A549 (cell line): ENCODE data around the gene DDX47. TPM values are rescaled to one million over a fixed set of nuclear protein-coding genes. Genes with fewer than 3 reads are reported as not detected.

ENCODE experiments used
- ATAC-seq, 2 experiments: fragments of 200-7000 bp in 1 of 2; fragments of >200 bp in 1 of 2; cut with Nextera tagmentation in 1 of 2; cut with Tn5 transposase in 1 of 2; 3 replicates each; pipeline versions ENCODE4 v1.8.0 to v1.9.1; 2018 to 2020; ENCODE audit warnings: mild to moderate bottlenecking in 1 of 2, moderate library complexity in 1 of 2
- CTCF ChIA-PET: fragments of 300-600 bp; sonication (Branson Sonifier 250); formaldehyde crosslinking; extraction: SDS; loops from one replicate; lab custom pipeline; 2021; ENCODE audit warnings: antibody characterized with exemption, inconsistent platforms; lab: Yijun Ruan, JAX
- POLR2A ChIA-PET: fragments of 350-600 bp; formaldehyde crosslinking; extraction: SDS; loops from one replicate; lab custom pipeline; 2021; ENCODE audit warnings: antibody characterized with exemption, inconsistent platforms; lab: Yijun Ruan, JAX
- DNase-seq, 2 experiments: peaks; one replicate each; pipeline versions ENCODE4 v3.0.0 to v3.0.0-alpha.2; 2011 to 2016; ENCODE audit warnings: low read depth in 1 of 2, low spot score in 1 of 2
- FAIRE-seq: peaks from 2 replicates; lab custom pipeline; 2011; peaks lifted over from hg19 to GRCh38; lab: Jason Lieb, UNC
- H3K27ac ChIP-seq, 2 experiments: fragments of >200 bp; sonication (Bioruptor Twin); formaldehyde crosslinking; 3 replicates each; pipeline ENCODE4 v1.5.1; 2016 to 2017
- H3K4me1 ChIP-seq: fragments of >200 bp; sonication (Bioruptor Twin); formaldehyde crosslinking; 3 replicates; pipeline ENCODE4 v1.6.1; 2016
- H3K4me2 ChIP-seq: fragments of >200 bp; sonication (Bioruptor Twin); formaldehyde crosslinking; 3 replicates; pipeline ENCODE4 v1.6.1; 2016
- H3K4me3 ChIP-seq: fragments of >200 bp; sonication (Bioruptor Twin); formaldehyde crosslinking; 3 replicates; pipeline ENCODE4 v1.5.1; 2016
- H3K9me3 ChIP-seq: fragments of >200 bp; sonication (Bioruptor Twin); formaldehyde crosslinking; 3 replicates; pipeline ENCODE4 v1.6.1; 2016
- BHLHE40 ChIP-seq: IDR thresholded peaks from 2 replicates; pipeline ENCODE4 v1.6.1; 2012; ENCODE audit warnings: low read depth, low read length, inconsistent platforms
- CBX2 ChIP-seq: fragments of 200-600 bp; sonication (generic); IDR thresholded peaks from 2 replicates; pipeline ENCODE4 v1.6.1; 2016; ENCODE audit warnings: low read depth, mild to moderate bottlenecking, borderline replicate concordance
- CBX8 ChIP-seq: fragments of 200-600 bp; sonication (generic); IDR thresholded peaks from 2 replicates; pipeline ENCODE4 v1.6.1; 2016
- CEBPB ChIP-seq, 2 experiments: fragments of >200 bp in 1 of 2; sonication (Bioruptor Twin) in 1 of 2; formaldehyde crosslinking in 1 of 2; IDR thresholded peaks; 2 replicates each; pipeline ENCODE4 v1.6.1; 2012 to 2016
- CHD2 ChIP-seq: fragments of 150-350 bp; IDR thresholded peaks from 2 replicates; pipeline ENCODE4 v1.6.1; 2014; ENCODE audit warnings: low read length; ENCODE audit not compliant: partially characterized antibody
- EP300 ChIP-seq, 2 experiments: fragments of >200 bp; sonication (Bioruptor Twin); formaldehyde crosslinking; IDR thresholded peaks; 2 replicates in 1 of 2; 3 replicates in 1 of 2; pipeline ENCODE4 v1.6.1; 2016 to 2017
- GATA3 ChIP-seq: IDR thresholded peaks from 2 replicates; pipeline ENCODE4 v1.6.1; 2012; ENCODE audit warnings: borderline replicate concordance
- HDAC2 ChIP-seq: fragments of 200-600 bp; sonication (generic); IDR thresholded peaks from 2 replicates; pipeline ENCODE4 v1.6.1; 2016
- HOXA7 ChIP-seq: fragments of 250-450 bp; sonication (Bioruptor Pico); IDR thresholded peaks from 2 replicates; pipeline ENCODE4 v1.5.0; 2020; ENCODE audit warnings: mild to moderate bottlenecking, moderate library complexity
- HOXB13 ChIP-seq: fragments of 250-450 bp; sonication (Bioruptor Pico); IDR thresholded peaks from 2 replicates; pipeline ENCODE4 v1.5.0; 2020; ENCODE audit warnings: low read depth, mild to moderate bottlenecking, moderate library complexity
- HOXB5 ChIP-seq: fragments of 250-450 bp; sonication (Bioruptor Pico); IDR thresholded peaks from 2 replicates; pipeline ENCODE4 v1.5.0; 2020; ENCODE audit warnings: mild to moderate bottlenecking, moderate library complexity
- JUN ChIP-seq, 2 experiments: fragments of >200 bp; sonication (Bioruptor Twin); formaldehyde crosslinking; IDR thresholded peaks; 2 replicates in 1 of 2; 3 replicates in 1 of 2; pipeline ENCODE4 v1.6.1; 2016 to 2017
- JUNB ChIP-seq: fragments of >200 bp; sonication (Bioruptor Twin); formaldehyde crosslinking; IDR thresholded peaks from 2 replicates; pipeline ENCODE4 v1.6.1; 2016
- MAFK ChIP-seq: fragments of 450-650 bp; IDR thresholded peaks from 2 replicates; pipeline ENCODE4 v1.6.1; 2014; ENCODE audit not compliant: partially characterized antibody
- MYC ChIP-seq: IDR thresholded peaks from 2 replicates; pipeline ENCODE4 v1.6.1; 2012; ENCODE audit warnings: mild to moderate bottlenecking, inconsistent platforms, low read length, improper control_type of control experiment, borderline replicate concordance
- PHF8 ChIP-seq: fragments of 200-600 bp; sonication (generic); IDR thresholded peaks from 2 replicates; pipeline ENCODE4 v1.6.1; 2016; ENCODE audit warnings: low read depth, mild to moderate bottlenecking, antibody characterized with exemption, moderate library complexity, borderline replicate concordance
- POLR2A ChIP-seq: IDR thresholded peaks from 2 replicates; pipeline ENCODE4 v1.6.1; 2012; ENCODE audit warnings: mild to moderate bottlenecking, low read length
- POLR2AphosphoS2 ChIP-seq: conservative IDR thresholded peaks from 2 replicates; pipeline ENCODE4 v1.6.1; 2012; ENCODE audit warnings: low read length, improper control_type of control experiment, inconsistent platforms
- RAD21 ChIP-seq, 2 experiments: fragments of >200 bp in 1 of 2; sonication (Bioruptor Twin) in 1 of 2; formaldehyde crosslinking in 1 of 2; IDR thresholded peaks in 1 of 2; conservative IDR thresholded peaks in 1 of 2; 2 replicates in 1 of 2; 3 replicates in 1 of 2; pipeline ENCODE4 v1.6.1; 2012 to 2018; ENCODE audit warnings: inconsistent platforms in 1 of 2
- RCOR1 ChIP-seq: fragments of 150-350 bp; IDR thresholded peaks from 2 replicates; pipeline ENCODE4 v1.6.1; 2014; ENCODE audit warnings: antibody characterized with exemption, low read length, low read depth
- RFX5 ChIP-seq: fragments of 450-650 bp; IDR thresholded peaks from 2 replicates; pipeline ENCODE4 v1.7.1; 2014; ENCODE audit warnings: antibody characterized with exemption, mild to moderate bottlenecking, moderate library complexity
- SMC3 ChIP-seq: fragments of >200 bp; sonication (Bioruptor Twin); formaldehyde crosslinking; IDR thresholded peaks from 3 replicates; pipeline ENCODE4 v1.6.1; 2018; ENCODE audit warnings: inconsistent platforms
- TFCP2L1 ChIP-seq: fragments of 250-450 bp; sonication (Bioruptor Pico); IDR thresholded peaks from 2 replicates; pipeline ENCODE4 v1.5.0; 2021; ENCODE audit warnings: mild to moderate bottlenecking
- ZC3H11A ChIP-seq: fragments of 450-650 bp; IDR thresholded peaks from 2 replicates; pipeline ENCODE4 v1.6.1; 2014; ENCODE audit warnings: antibody characterized with exemption, mild to moderate bottlenecking
- ZNF302 ChIP-seq: fragments of 250-450 bp; sonication (Bioruptor Pico); IDR thresholded peaks from 2 replicates; pipeline ENCODE4 v1.9.0; 2021; ENCODE audit warnings: inconsistent platforms, mild to moderate bottlenecking, moderate library complexity
- WGBS: methylation state at CpG from one replicate; pipeline ENCODE4 v1.1.6; 2017; ENCODE audit errors: missing lambda C conversion rate; 5-methylcytosine and 5-hydroxymethylcytosine counted together
- polyA plus RNA-seq, 4 experiments: library from polyadenylated mRNA; depleted of rRNA in 3 of 4; stranded (reverse); fragments of >200 nt; fragmentation: RNase III in 1 of 4; extraction: RNeasy Plus Mini Kit Qiagen cat#74134 plus additional on column Dnase treatment in 1 of 4; gene quantifications; 2 replicates in 3 of 4; 3 replicates in 1 of 4; pipeline ENCODE4 v1.2.3, GENCODE V29; 2011 to 2017
- TF ChIP-seq, protein P1 (sequence below): fragments of 150-350 bp; IDR thresholded peaks from 2 replicates; pipeline ENCODE4 v1.6.1; 2014; ENCODE audit warnings: low read depth, mild to moderate bottlenecking, low read length
- TF ChIP-seq, protein P2 (sequence below): IDR thresholded peaks from 2 replicates; pipeline ENCODE4 v1.6.1; 2012
- TF ChIP-seq, protein P3 (sequence below): IDR thresholded peaks from 2 replicates; pipeline ENCODE4 v1.6.1; 2012
- TF ChIP-seq, protein P4 (sequence below): fragments of 250-450 bp; sonication (Bioruptor Pico); IDR thresholded peaks from 2 replicates; pipeline ENCODE4 v1.5.0; 2020; ENCODE audit warnings: low read depth, mild to moderate bottlenecking, moderate library complexity
- TF ChIP-seq, protein P5 (sequence below): IDR thresholded peaks from 2 replicates; pipeline ENCODE4 v1.6.1; 2012; ENCODE audit warnings: low read depth, borderline replicate concordance
- TF ChIP-seq, protein P6 (sequence below): fragments of >200 bp; sonication (Bioruptor Twin); formaldehyde crosslinking; IDR thresholded peaks from 3 replicates; pipeline ENCODE4 v1.5.1; 2016
- TF ChIP-seq, protein P7 (sequence below): fragments of 250-450 bp; sonication (Bioruptor Pico); IDR thresholded peaks from 2 replicates; pipeline ENCODE4 v1.5.0; 2021; ENCODE audit warnings: mild to moderate bottlenecking, moderate library complexity, borderline replicate concordance

Gene DDX47
- polyA plus RNA-seq, 2 of the 4 experiments (the other 2 are of a cell fraction) = 81.6 to 144 TPM

DNA sequence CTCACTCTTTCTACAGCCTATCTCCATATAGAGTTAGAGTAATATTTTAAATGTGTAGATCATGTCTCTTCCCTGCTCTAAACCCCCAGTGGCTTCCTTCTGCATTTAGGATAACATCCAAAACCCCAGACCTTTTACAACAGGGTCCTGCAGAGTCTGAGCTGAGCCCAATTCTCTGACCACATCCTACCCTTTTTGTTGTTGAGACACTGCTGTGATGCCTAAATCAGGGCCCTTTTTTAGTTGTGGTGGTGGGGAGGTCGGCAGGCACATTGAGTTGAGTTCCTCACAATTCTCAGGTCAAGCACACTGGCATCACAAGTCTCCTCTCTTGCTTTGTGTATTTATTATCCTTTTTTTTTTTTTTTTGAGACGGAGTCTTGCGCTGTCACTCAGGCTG, 1.8 kb upstream of the DDX47 start:
- Histone ChIP-seq H3K9me3 (no peaks in the 10 kb centered on the region), H3K4me1 (peaks cover 60% of the 10 kb centered on the region), H3K27ac (peak overlapping the region in 1 of 2 experiments; percentile 35; a peak in 1 of 6 replicates), H3K4me2 (no peak overlapping the region), H3K4me3 (no peak overlapping the region)
- ATAC-seq = no peak
- no peak for DNase-seq
- ChIA-PET CTCF (interaction anchor here (0.6 to 6.3 kb wide), 13 partner anchors 9 to 171 kb away, joined by 3 to 80 read pairs (median 31); partner anchors contain the start of gene GPRC5A), POLR2A (no interaction called here)
- no peak for TF ChIP-seq GATA3
- no peak for FAIRE-seq
- 84% methylated on average over 3 of the region's 3 CpGs for WGBS

DNA sequence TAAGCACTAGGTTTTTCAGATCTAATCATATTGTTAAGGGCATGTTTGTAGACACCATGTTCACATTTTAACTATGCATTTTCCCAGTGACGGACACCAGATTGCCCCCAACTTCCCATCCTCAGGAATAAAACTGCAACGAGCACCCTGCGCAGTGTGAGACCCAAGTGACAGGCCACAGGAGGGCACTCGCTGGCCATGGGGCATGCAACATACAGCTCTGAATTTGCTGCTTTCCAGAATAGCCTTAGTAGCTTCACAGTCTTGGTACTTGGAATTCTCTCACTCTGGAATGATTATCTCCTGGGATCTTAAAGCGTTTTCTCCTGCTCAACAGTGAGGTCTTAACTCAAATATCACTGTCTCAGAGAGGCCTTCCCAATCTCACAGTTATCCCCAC, 972 bp upstream of the DDX47 start:
- Histone ChIP-seq H3K4me1 (peaks cover 55% of the 10 kb centered on the region), H3K4me2 (peak overlapping the region; percentile 67), H3K4me3 (no peak overlapping the region), H3K27ac (peak overlapping the region; percentile 90 to 92), H3K9me3 (no peaks in the 10 kb centered on the region)
- ChIA-PET CTCF (interaction anchor here (0.6 to 6.3 kb wide), 46 partner anchors 9 to 412 kb away, joined by 3 to 80 read pairs (median 4); partner anchors contain the start of genes APOLD1 and GPRC5A), POLR2A (interaction anchor here (1.1 to 2.6 kb wide), 3 partner anchors 8 to 79 kb away, joined by 5 to 18 read pairs (median 13); partner anchors contain the start of gene GPRC5A)
- DNase-seq = peak; percentile 59 to 81
- FAIRE-seq = no peak
- 39% methylated on average over 5 of the region's 5 CpGs for WGBS
- peak; percentile 89 to 90 for ATAC-seq
- TF ChIP-seq POLR2AphosphoS2 = no peak
- no peak for TF ChIP-seq TFCP2L1 (CRISPR knock-in tag)
- TF ChIP-seq HOXA7 (CRISPR knock-in tag) = no peak
- no peak for TF ChIP-seq RFX5
- TF ChIP-seq GATA3 = no peak
- no peak for TF ChIP-seq HOXB5 (CRISPR knock-in tag)
- no peak for TF ChIP-seq MYC
- no peak for TF ChIP-seq ZNF302 (CRISPR knock-in tag)
- TF ChIP-seq HDAC2 = no peak
- no peak for TF ChIP-seq ZC3H11A
- TF ChIP-seq, protein P1, sequence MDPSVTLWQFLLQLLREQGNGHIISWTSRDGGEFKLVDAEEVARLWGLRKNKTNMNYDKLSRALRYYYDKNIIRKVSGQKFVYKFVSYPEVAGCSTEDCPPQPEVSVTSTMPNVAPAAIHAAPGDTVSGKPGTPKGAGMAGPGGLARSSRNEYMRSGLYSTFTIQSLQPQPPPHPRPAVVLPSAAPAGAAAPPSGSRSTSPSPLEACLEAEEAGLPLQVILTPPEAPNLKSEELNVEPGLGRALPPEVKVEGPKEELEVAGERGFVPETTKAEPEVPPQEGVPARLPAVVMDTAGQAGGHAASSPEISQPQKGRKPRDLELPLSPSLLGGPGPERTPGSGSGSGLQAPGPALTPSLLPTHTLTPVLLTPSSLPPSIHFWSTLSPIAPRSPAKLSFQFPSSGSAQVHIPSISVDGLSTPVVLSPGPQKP = no peak
- TF ChIP-seq JUN (IDR thresholded peaks at IDR 0.05) = no peak
- TF ChIP-seq PHF8 = no peak
- TF ChIP-seq, protein P2, sequence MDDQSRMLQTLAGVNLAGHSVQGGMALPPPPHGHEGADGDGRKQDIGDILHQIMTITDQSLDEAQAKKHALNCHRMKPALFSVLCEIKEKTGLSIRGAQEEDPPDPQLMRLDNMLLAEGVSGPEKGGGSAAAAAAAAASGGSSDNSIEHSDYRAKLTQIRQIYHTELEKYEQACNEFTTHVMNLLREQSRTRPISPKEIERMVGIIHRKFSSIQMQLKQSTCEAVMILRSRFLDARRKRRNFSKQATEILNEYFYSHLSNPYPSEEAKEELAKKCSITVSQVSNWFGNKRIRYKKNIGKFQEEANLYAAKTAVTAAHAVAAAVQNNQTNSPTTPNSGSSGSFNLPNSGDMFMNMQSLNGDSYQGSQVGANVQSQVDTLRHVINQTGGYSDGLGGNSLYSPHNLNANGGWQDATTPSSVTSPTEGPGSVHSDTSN = no peak
- no peak for TF ChIP-seq BHLHE40
- TF ChIP-seq CEBPB (IDR thresholded peaks at IDR 0.05) = no peak
- TF ChIP-seq SMC3 = peak; percentile 84
- TF ChIP-seq CBX2 = no peak
- TF ChIP-seq JUNB = no peak
- TF ChIP-seq MAFK = no peak
- no peak for TF ChIP-seq HOXB13 (CRISPR knock-in tag)
- no peak for TF ChIP-seq CHD2
- TF ChIP-seq, protein P3, sequence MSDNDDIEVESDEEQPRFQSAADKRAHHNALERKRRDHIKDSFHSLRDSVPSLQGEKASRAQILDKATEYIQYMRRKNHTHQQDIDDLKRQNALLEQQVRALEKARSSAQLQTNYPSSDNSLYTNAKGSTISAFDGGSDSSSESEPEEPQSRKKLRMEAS = peak; percentile 42; the same call in 1 of the 2 replicates
- TF ChIP-seq, protein P4, sequence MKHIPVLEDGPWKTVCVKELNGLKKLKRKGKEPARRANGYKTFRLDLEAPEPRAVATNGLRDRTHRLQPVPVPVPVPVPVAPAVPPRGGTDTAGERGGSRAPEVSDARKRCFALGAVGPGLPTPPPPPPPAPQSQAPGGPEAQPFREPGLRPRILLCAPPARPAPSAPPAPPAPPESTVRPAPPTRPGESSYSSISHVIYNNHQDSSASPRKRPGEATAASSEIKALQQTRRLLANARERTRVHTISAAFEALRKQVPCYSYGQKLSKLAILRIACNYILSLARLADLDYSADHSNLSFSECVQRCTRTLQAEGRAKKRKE (CRISPR knock-in tag) = no peak
- no peak for TF ChIP-seq EP300 (IDR thresholded peaks at IDR 0.05)
- TF ChIP-seq, protein P5, sequence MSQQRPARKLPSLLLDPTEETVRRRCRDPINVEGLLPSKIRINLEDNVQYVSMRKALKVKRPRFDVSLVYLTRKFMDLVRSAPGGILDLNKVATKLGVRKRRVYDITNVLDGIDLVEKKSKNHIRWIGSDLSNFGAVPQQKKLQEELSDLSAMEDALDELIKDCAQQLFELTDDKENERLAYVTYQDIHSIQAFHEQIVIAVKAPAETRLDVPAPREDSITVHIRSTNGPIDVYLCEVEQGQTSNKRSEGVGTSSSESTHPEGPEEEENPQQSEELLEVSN = no peak
- TF ChIP-seq, protein P6, sequence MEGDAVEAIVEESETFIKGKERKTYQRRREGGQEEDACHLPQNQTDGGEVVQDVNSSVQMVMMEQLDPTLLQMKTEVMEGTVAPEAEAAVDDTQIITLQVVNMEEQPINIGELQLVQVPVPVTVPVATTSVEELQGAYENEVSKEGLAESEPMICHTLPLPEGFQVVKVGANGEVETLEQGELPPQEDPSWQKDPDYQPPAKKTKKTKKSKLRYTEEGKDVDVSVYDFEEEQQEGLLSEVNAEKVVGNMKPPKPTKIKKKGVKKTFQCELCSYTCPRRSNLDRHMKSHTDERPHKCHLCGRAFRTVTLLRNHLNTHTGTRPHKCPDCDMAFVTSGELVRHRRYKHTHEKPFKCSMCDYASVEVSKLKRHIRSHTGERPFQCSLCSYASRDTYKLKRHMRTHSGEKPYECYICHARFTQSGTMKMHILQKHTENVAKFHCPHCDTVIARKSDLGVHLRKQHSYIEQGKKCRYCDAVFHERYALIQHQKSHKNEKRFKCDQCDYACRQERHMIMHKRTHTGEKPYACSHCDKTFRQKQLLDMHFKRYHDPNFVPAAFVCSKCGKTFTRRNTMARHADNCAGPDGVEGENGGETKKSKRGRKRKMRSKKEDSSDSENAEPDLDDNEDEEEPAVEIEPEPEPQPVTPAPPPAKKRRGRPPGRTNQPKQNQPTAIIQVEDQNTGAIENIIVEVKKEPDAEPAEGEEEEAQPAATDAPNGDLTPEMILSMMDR = peak; percentile 84
- peak; percentile 90 to 97 for TF ChIP-seq RAD21 (conservative IDR thresholded peaks at IDR 0.05 in 1 of 2, IDR thresholded peaks at IDR 0.05 in 1 of 2)
- TF ChIP-seq RCOR1 = no peak
- TF ChIP-seq, protein P7, sequence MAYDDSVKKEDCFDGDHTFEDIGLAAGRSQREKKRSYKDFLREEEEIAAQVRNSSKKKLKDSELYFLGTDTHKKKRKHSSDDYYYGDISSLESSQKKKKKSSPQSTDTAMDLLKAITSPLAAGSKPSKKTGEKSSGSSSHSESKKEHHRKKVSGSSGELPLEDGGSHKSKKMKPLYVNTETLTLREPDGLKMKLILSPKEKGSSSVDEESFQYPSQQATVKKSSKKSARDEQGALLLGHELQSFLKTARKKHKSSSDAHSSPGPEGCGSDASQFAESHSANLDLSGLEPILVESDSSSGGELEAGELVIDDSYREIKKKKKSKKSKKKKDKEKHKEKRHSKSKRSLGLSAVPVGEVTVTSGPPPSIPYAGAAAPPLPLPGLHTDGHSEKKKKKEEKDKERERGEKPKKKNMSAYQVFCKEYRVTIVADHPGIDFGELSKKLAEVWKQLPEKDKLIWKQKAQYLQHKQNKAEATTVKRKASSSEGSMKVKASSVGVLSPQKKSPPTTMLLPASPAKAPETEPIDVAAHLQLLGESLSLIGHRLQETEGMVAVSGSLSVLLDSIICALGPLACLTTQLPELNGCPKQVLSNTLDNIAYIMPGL (CRISPR knock-in tag) = no peak
- TF ChIP-seq CBX8 = no peak
- no peak for TF ChIP-seq POLR2A
